ENCODE measurements around the gene FYCO1. TPM values are rescaled to one million over a fixed set of nuclear protein-coding genes. Genes with fewer than 3 reads are reported as not detected.

The FYCO1 gene
- total and polyA plus RNA-seq, 2 donors (not counting 1 experiment from before 2014, with no cell fraction given), result 19.2 to 82.2 TPM

DNA sequence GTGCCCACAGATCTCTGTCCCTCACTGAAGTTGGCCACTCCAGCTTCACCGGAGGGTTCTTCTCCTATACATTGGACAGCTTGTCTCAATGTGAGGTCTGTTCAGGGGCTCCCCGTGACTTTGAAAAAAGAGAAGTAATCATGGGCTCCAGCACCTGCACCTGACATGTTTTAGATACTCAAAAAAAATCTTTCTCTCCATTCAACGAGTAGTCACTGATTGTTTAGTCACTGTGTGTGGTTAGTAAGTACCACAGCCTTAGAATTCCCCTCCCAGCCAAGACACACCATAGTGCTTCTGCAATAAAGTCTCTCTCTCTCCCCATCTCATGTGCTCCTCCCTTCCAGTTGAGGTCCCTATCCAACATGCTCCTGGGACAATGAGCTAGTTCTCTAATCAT lies 90.7 kb downstream of the FYCO1 start:
- no peak overlapping the region for H2AFZ ChIP-seq (ENCODE audit: low read length)
- DNase-seq (ENCODE audit: low read depth in 2 of 2), result no peak
- H3K79me2 ChIP-seq (ENCODE audit: control insufficient read depth, insufficient read depth, low read length), result no peaks in the 10 kb centered on the region
- H3K9ac ChIP-seq (ENCODE audit: insufficient read depth, low read length), result no peak overlapping the region
- peaks cover 11% of the 10 kb centered on the region for H3K4me1 ChIP-seq (ENCODE audit: control insufficient read depth, extremely low read depth, insufficient read depth, low read length)
- H3K4me2 ChIP-seq (ENCODE audit: extremely low read depth, insufficient read depth, low read length), result no peak overlapping the region
- H3K9me3 ChIP-seq (ENCODE audit: control insufficient read depth, insufficient read depth, low read depth, low read length), result no peaks in the 10 kb centered on the region
- H3K27ac ChIP-seq (ENCODE audit: insufficient read depth, low read length), result no peak overlapping the region
- no peak overlapping the region for H3K4me3 ChIP-seq (replicated peaks in 1 of 4; ENCODE audit: control extremely low read depth in 1 of 4, insufficient read depth in 1 of 4, low read depth in 3 of 4, low read length in 4 of 4)
- no peaks in the 10 kb centered on the region for H3K36me3 ChIP-seq (ENCODE audit: control insufficient read depth, insufficient read depth, low read length)
- H3K27me3 ChIP-seq (ENCODE audit: control insufficient read depth, insufficient read depth, low read length), result peaks cover 7% of the 10 kb centered on the region
- TF ChIP-seq, protein P1, sequence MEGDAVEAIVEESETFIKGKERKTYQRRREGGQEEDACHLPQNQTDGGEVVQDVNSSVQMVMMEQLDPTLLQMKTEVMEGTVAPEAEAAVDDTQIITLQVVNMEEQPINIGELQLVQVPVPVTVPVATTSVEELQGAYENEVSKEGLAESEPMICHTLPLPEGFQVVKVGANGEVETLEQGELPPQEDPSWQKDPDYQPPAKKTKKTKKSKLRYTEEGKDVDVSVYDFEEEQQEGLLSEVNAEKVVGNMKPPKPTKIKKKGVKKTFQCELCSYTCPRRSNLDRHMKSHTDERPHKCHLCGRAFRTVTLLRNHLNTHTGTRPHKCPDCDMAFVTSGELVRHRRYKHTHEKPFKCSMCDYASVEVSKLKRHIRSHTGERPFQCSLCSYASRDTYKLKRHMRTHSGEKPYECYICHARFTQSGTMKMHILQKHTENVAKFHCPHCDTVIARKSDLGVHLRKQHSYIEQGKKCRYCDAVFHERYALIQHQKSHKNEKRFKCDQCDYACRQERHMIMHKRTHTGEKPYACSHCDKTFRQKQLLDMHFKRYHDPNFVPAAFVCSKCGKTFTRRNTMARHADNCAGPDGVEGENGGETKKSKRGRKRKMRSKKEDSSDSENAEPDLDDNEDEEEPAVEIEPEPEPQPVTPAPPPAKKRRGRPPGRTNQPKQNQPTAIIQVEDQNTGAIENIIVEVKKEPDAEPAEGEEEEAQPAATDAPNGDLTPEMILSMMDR (conservative IDR thresholded peaks at IDR 0.05 in 1 of 2, IDR thresholded peaks at IDR 0.05 in 1 of 2; ENCODE audit: low read depth in 1 of 2, low read length in 2 of 2), result no peak
- no peak for TF ChIP-seq EZH2 (IDR thresholded peaks at IDR 0.05; ENCODE audit: low read length, missing control alignments)
- H4K20me1 ChIP-seq (ENCODE audit: control insufficient read depth, extremely low read depth, insufficient read depth, low read length), result no peaks in the 10 kb centered on the region

DNA sequence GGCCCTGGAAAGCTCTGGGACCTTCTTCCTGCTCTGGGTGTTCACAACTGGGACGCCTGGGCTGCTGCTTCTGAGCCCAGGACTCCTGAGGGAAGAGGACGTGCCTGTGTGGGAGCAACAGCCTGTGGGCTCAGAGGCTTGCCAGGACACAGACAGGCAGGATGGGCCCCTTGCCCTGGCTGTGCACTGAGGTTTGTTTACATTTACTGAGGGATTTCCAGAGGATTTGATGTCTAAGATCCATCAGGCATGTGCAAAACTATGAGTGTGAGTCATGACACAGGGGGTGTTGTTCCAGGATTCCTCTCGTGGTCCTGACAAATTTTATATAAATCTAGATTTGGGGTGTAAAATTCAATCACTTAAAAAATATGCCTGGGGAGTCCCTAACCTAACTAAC lies 98.7 kb downstream of the FYCO1 start:
- H3K27ac ChIP-seq (ENCODE audit: insufficient read depth, low read length), result no peak overlapping the region
- no peaks in the 10 kb centered on the region for H3K9me3 ChIP-seq (ENCODE audit: control insufficient read depth, insufficient read depth, low read depth, low read length)
- H2AFZ ChIP-seq (ENCODE audit: low read length), result no peak overlapping the region
- no peak overlapping the region for H3K9ac ChIP-seq (ENCODE audit: insufficient read depth, low read length)
- H3K4me3 ChIP-seq (replicated peaks in 1 of 4; ENCODE audit: control extremely low read depth in 1 of 4, insufficient read depth in 1 of 4, low read depth in 3 of 4, low read length in 4 of 4), result no peak overlapping the region
- DNase-seq (ENCODE audit: low read depth in 2 of 2), result peak; percentile 71 to 75
- no peak for TF ChIP-seq EZH2 (IDR thresholded peaks at IDR 0.05; ENCODE audit: low read length, missing control alignments)
- TF ChIP-seq, protein P1 (conservative IDR thresholded peaks at IDR 0.05 in 1 of 2, IDR thresholded peaks at IDR 0.05 in 1 of 2; ENCODE audit: low read depth in 1 of 2, low read length in 2 of 2), result no peak
- H3K79me2 ChIP-seq (ENCODE audit: control insufficient read depth, insufficient read depth, low read length), result no peaks in the 10 kb centered on the region
- H3K27me3 ChIP-seq (ENCODE audit: control insufficient read depth, insufficient read depth, low read length), result peaks cover 7% of the 10 kb centered on the region
- peaks cover 4% of the 10 kb centered on the region for H3K4me1 ChIP-seq (ENCODE audit: control insufficient read depth, extremely low read depth, insufficient read depth, low read length)
- H3K36me3 ChIP-seq (ENCODE audit: control insufficient read depth, insufficient read depth, low read length), result no peaks in the 10 kb centered on the region
- no peaks in the 10 kb centered on the region for H4K20me1 ChIP-seq (ENCODE audit: control insufficient read depth, extremely low read depth, insufficient read depth, low read length)
- no peak overlapping the region for H3K4me2 ChIP-seq (ENCODE audit: extremely low read depth, insufficient read depth, low read length)

DNA sequence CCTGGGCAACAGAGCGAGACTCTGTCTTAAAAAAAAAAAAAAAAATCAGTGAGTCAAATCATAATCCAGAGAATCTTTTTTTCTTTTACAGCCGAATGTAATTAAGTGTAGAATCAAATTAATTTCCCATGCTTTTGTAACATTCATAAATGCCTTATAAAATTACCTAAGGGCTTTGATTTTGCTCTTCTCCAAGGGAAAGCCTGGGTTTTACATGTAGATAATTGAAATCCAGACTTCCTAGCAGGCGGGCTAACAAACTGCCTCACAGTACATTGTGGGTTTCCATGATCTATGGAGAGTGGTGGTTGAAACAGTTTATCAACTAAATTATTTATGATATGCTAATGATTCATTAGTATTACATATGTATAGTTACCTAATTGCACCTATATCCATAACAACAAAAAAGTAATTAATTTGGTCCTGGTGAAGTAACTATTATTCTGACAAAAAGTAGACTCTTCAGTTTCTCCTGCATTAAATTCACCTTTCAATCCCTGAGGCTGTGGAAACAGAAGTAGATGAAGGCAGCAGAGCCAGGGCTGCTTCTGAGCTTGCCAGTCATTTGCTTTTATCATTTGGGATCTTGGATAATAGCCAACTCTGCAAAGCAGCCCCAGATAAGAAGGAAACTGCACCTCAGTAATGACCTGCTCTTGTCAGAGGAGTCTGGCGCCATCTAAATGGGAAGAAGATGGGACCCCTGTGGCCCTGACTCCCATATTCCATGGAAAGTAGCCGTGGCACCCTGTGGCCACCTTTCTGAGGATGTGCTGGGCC lies 99.7 kb downstream of the FYCO1 start:
- Histone ChIP-seq H3K79me2 (ENCODE audit: control insufficient read depth, insufficient read depth, low read length) (no peaks in the 10 kb centered on the region), H3K27me3 (ENCODE audit: control insufficient read depth, insufficient read depth, low read length) (peaks cover 4% of the 10 kb centered on the region), H4K20me1 (ENCODE audit: control insufficient read depth, extremely low read depth, insufficient read depth, low read length) (no peaks in the 10 kb centered on the region), H3K4me1 (ENCODE audit: control insufficient read depth, extremely low read depth, insufficient read depth, low read length) (peaks cover 4% of the 10 kb centered on the region), H3K4me2 (ENCODE audit: extremely low read depth, insufficient read depth, low read length) (no peak overlapping the region), H3K36me3 (ENCODE audit: control insufficient read depth, insufficient read depth, low read length) (no peaks in the 10 kb centered on the region), H3K4me3 (replicated peaks in 1 of 4; ENCODE audit: control extremely low read depth in 1 of 4, insufficient read depth in 1 of 4, low read depth in 3 of 4, low read length in 4 of 4) (no peak overlapping the region), H3K9ac (ENCODE audit: insufficient read depth, low read length) (no peak overlapping the region), H3K9me3 (ENCODE audit: control insufficient read depth, insufficient read depth, low read depth, low read length) (no peaks in the 10 kb centered on the region), H2AFZ (ENCODE audit: low read length) (no peak overlapping the region), H3K27ac (ENCODE audit: insufficient read depth, low read length) (no peak overlapping the region)
- DNase-seq (ENCODE audit: low read depth in 2 of 2), result no peak
- TF ChIP-seq, protein P1 (conservative IDR thresholded peaks at IDR 0.05 in 1 of 2, IDR thresholded peaks at IDR 0.05 in 1 of 2; ENCODE audit: low read depth in 1 of 2, low read length in 2 of 2), result no peak
- no peak for TF ChIP-seq EZH2 (IDR thresholded peaks at IDR 0.05; ENCODE audit: low read length, missing control alignments)

Data from fibroblast of lung (primary cell).